ENCODE measurements around the gene FAM78A.
A peak's percentile ranks its signal among the peaks of the same experiment; 100 is the strongest.
"Not testable (repeated sequence)": the region's sequence is repeated elsewhere in the genome, so short reads cannot be mapped to it uniquely, and the experiment has no call there.

The FAM78A gene

DNA sequence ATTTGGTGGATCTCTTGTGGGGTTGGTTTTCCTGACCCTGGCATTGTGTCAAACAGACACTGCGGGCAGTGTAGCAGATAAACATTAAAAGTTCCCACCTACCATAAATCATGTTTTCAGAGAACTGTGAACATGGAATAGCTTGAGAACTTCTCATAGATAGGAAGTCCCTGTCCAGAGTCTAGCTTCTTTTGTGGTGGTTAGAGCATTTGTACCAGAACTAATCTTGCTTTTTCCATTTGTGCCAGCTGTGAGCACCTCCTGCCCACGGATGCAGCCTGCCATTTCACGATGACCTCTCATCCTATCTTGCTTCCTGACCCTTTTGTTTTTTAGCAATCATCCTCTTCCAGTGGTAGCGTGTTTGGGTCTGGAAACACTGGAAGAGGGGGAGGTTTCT lies 61.4 kb downstream of the FAM78A start (continued):
- no peak for TF ChIP-seq POU6F1 (CRISPR knock-in tag; IDR thresholded peaks at IDR 0.05; ENCODE audit: borderline replicate concordance, low read depth)
- TF ChIP-seq ZFP30 (CRISPR knock-in tag; IDR thresholded peaks at IDR 0.05), result no peak
- TF ChIP-seq ZNF8 (CRISPR knock-in tag; IDR thresholded peaks at IDR 0.05), result no peak
- TF ChIP-seq ZNF70 (CRISPR knock-in tag; IDR thresholded peaks at IDR 0.05), result no peak
- no peak for TF ChIP-seq CREB5 (CRISPR knock-in tag; IDR thresholded peaks at IDR 0.05; ENCODE audit: low read depth)
- no peak for TF ChIP-seq ARNTL (CRISPR knock-in tag; IDR thresholded peaks at IDR 0.05; ENCODE audit: borderline replicate concordance, low read depth)
- TF ChIP-seq TOX (CRISPR knock-in tag; IDR thresholded peaks at IDR 0.05; ENCODE audit: borderline replicate concordance), result no peak
- no peak for TF ChIP-seq TCF4 (CRISPR knock-in tag; IDR thresholded peaks at IDR 0.05; ENCODE audit: borderline replicate concordance)
- TF ChIP-seq SNAI2 (CRISPR knock-in tag; IDR thresholded peaks at IDR 0.05), result no peak

- TF ChIP-seq CSDC2 (CRISPR knock-in tag; IDR thresholded peaks at IDR 0.05) (no peak), CSRNP3 (CRISPR knock-in tag; IDR thresholded peaks at IDR 0.05) (no peak), POU6F1 (CRISPR knock-in tag; IDR thresholded peaks at IDR 0.05; ENCODE audit: borderline replicate concordance, low read depth) (no peak), BACH2 (CRISPR knock-in tag; IDR thresholded peaks at IDR 0.05; ENCODE audit: borderline replicate concordance) (no peak), TCF4 (CRISPR knock-in tag; IDR thresholded peaks at IDR 0.05; ENCODE audit: borderline replicate concordance) (no peak), ZFP3 (CRISPR knock-in tag; IDR thresholded peaks at IDR 0.05) (no peak), OSR1 (CRISPR knock-in tag; IDR thresholded peaks at IDR 0.05) (no peak), ZNF565 (CRISPR knock-in tag; conservative IDR thresholded peaks at IDR 0.05; ENCODE audit: low read depth) (no peak), ZNF8 (CRISPR knock-in tag; IDR thresholded peaks at IDR 0.05) (no peak), SNAI2 (CRISPR knock-in tag; IDR thresholded peaks at IDR 0.05) (no peak), RARB (CRISPR knock-in tag; IDR thresholded peaks at IDR 0.05) (no peak), PPARA (CRISPR knock-in tag; IDR thresholded peaks at IDR 0.05; ENCODE audit: borderline replicate concordance) (no peak)
- TF ChIP-seq, protein P1, sequence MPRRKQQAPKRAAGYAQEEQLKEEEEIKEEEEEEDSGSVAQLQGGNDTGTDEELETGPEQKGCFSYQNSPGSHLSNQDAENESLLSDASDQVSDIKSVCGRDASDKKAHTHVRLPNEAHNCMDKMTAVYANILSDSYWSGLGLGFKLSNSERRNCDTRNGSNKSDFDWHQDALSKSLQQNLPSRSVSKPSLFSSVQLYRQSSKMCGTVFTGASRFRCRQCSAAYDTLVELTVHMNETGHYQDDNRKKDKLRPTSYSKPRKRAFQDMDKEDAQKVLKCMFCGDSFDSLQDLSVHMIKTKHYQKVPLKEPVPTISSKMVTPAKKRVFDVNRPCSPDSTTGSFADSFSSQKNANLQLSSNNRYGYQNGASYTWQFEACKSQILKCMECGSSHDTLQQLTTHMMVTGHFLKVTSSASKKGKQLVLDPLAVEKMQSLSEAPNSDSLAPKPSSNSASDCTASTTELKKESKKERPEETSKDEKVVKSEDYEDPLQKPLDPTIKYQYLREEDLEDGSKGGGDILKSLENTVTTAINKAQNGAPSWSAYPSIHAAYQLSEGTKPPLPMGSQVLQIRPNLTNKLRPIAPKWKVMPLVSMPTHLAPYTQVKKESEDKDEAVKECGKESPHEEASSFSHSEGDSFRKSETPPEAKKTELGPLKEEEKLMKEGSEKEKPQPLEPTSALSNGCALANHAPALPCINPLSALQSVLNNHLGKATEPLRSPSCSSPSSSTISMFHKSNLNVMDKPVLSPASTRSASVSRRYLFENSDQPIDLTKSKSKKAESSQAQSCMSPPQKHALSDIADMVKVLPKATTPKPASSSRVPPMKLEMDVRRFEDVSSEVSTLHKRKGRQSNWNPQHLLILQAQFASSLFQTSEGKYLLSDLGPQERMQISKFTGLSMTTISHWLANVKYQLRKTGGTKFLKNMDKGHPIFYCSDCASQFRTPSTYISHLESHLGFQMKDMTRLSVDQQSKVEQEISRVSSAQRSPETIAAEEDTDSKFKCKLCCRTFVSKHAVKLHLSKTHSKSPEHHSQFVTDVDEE (CRISPR knock-in tag; IDR thresholded peaks at IDR 0.05), result no peak
These were observed 61.9 kb downstream of the FAM78A start for GRCh38 chr9:131214286-131214856.

GRCh38 chr9:131211920-131212319 lies 64.4 kb downstream of the FAM78A start:
- ATAC-seq, result not testable (repeated sequence)

More at GRCh38 chr9:131214286-131214856, 61.9 kb downstream of the FAM78A start:
- peak; percentile 36; the same call in 1 of the 3 replicates for ATAC-seq

Measured in SK-N-SH treated with all-trans-retinoic acid at 6 μM for 48 hours (cell line).